HG03135 (cell line): ENCODE results near the gene TNPO3.

Experiments used
- ATAC-seq: cut with Tn5 transposase; IDR thresholded peaks from one replicate; pipeline ENCODE4 v1.9.1; 2021; ENCODE audit warnings: mild to moderate bottlenecking, moderate library complexity; ENCODE audit not compliant: unreplicated experiment

TNPO3 gene

GRCh38 chr7:128940494-128941322 is 114.2 kb downstream of the TNPO3 start:
- ATAC-seq: peak; percentile 58

- peak; percentile 18 for ATAC-seq
These were observed 115.0 kb downstream of the TNPO3 start for GRCh38 chr7:128939861-128940410.

- ATAC-seq: no peak
These were observed 115.6 kb downstream of the TNPO3 start for GRCh38 chr7:128939075-128939860.

- ATAC-seq: no peak
These were observed 116.3 kb downstream of the TNPO3 start for GRCh38 chr7:128938544-128939074.

- ATAC-seq: no peak
These were observed 117.0 kb downstream of the TNPO3 start, which contains the start of gene IRF5 for GRCh38 chr7:128937647-128938543. TSS of gene IRF5 (plus strand) at chr7:128937927. CDS start at chr7:128942082, 4,155 bp downstream.

DNA sequence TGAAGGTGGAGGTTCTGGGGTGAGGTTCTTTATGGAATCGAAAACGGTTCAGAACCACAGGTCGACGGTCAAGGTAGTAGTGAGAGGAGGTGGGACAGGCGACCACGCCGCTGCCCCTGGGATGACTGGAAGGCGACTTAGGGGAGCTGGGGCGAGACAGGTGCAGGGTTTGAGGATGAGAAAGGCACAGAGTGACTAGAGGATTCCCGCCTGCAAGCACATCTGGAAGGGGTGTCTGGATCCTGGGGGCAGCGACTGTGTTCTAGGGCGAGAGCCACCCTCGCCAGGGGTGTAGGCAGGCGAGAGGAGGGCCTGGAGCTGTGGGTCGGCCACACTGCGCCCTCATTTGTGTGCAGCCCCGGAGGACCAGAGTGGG is 117.7 kb downstream of the TNPO3 start:
- no peak for ATAC-seq

GRCh38 chr7:128936798-128937197 is 118.1 kb downstream of the TNPO3 start:
- no peak for ATAC-seq

DNA sequence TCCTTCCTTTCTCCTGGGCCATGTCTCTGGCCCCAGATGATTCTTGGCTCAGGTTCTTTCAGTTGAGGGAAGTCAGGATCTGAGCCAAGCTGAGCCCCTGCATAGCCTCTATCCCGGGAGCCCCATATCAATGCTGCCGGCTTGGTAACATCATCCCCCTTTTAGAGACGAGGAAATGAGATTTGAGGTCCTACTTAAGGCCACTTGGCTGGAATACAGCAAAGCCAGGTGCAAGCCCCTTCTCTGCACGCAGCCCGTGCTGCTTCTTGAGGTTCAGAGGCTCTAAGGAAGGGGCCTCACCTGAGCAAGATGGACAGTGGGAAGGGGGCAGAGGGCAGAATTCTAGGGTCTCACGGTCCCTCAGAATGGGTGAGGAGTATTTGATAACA is 119.6 kb downstream of the TNPO3 start:
- ATAC-seq: no peak

DNA sequence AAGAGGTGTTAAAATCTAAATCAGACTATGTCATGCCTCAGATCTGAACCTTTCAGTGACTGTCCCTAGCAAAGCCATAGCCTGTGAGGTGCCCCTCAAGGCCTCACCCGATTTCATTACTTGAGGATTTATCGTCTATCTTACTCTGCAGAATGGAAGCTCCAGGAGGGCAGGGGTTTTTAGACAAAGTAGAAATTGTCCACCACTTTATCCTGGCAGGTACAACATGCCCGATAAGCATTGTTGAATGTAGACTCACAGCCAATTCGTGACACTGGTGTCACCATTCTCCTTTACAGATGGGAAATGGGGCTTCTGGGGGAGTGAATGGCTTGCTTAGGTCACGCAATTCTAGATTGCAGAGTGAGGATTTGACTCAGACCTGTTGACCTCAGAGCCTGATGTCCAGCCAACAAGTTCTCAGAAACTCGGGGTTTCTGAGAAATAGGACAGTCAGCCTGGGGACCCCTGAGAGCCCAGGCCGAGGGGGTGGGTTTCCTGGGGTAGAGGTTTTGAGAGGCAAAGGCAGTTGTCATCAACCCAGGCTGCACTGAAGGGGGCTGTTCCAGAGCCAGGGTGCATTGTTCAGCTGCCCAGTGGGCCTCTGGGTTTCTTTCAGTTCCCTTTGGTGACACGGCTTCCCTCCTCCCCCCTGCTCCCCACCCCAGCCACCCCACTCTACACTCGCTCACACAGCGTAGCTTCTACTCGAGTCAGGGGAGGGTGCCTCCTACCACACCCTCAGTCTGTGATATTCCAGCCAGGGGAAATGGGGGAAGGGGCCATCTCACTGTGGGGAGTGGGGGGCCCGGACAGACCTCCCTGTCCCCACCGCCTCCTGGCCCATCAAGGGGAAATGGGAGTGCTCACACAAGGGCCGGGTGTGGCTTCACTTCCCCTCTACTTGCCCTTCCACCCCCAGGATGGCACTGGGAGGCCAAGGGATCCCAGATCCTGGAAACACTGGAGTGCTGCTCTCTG is 120.3 kb downstream of the TNPO3 start:
- ATAC-seq: peak; percentile 33

GRCh38 chr7:128933180-128933891 is 121.6 kb downstream of the TNPO3 start:
- no peak for ATAC-seq

DNA sequence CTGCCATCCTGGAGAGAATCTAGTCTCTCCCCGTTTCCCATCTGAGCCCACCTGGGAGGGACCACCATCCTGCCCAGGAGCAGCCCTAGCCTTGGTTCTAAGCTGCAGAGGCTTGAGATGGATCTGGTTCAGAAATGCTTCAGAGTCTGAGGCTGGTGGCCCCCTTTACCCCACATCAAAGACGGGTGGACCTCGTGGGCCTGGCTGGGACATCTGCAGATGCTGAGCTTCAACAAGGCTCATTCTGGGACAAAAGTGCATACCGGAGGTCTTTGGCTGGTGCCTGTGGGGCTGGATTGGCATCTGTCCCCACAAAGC is 122.1 kb downstream of the TNPO3 start:
- ATAC-seq: no peak

DNA sequence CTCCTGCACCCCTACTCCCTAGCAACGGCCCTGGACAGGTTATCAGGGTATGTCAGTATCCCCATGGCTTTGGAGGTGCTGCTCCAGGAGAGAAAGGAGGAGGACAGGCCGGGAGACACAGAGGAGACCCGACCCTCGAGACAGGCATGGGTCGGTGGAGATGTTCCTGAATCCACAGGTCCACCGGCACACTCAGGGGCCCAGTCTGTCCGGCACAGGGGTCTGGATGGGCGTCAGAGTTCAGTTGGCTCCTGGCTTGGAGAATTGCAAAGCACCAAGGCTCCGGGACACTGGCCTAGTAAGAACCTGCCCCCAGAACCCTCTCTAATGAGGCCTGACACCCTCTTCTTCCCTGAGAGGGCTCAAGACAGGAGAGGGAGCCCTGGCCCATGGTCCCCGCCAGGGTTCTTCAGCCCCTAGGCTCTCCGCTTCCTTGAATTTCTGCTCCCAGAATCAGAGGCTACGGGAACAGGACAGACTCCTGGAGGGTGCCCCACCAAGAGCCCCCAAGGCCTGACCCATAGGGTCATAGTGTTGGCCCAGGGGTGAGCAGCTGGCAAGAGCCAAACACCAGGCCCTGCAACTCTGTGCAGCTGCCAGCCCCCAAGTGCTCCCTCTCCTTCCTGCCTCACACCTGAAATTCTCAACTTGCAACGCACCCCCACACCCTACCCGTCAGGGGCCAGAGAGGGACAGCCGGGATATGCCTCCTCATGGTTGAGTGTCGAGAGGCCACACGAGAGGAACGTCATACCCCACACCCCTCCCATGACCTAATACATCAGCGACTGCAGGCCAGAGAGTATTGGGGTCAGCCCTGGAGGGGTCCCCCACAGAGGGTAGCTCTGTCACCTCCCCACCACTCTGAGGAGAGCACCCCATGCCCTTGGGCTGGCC is 122.7 kb downstream of the TNPO3 start:
- ATAC-seq: no peak

GRCh38 chr7:128931190-128931798 is 123.6 kb downstream of the TNPO3 start:
- ATAC-seq: no peak

GRCh38 chr7:128928882-128929788 is 125.8 kb downstream of the TNPO3 start:
- ATAC-seq: no peak

DNA sequence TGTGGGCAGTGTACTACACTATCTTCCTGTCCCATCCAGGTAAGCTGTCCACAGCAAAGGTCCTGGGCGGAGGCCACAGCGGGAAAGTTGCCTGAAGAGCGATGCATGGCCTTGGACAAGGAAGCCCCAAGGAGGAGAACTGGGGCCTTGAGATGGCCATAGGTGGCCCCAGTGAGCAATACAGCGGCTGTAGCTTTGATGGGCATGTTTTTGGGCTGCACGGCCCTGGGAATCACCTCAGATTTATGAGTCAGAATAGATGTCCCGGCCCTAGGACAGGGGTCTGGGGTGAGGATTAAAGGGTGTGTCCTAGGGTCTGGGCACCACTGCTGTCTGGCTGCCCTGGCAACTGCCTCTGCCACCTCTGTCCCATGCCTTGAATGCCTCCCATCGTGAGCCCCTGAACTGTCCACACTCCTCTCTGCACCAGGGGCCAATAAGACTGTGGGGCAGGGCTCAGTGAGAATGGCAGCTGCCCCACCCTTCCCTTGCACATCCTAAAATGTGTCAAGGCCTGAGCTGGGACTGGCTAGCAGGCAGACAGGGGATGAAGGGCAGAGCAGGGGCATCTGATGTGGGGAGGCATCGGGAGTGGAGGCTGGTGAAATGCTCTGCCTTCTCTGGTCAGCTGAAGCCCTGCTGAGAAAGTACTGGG is 126.6 kb downstream of the TNPO3 start:
- ATAC-seq: no peak
